22Rv1 (cell line): ENCODE measurements around the gene THTPA.

Source experiments
- H3K27ac ChIP-seq: fragments of 450-650 bp; 2 replicates; pipeline ENCODE4 v1.5.1; 2017
- ZFX ChIP-seq: fragments of 450-650 bp; IDR thresholded peaks from 2 replicates; pipeline ENCODE4 v1.6.1; 2017; ENCODE audit warnings: antibody characterized with exemption, borderline replicate concordance
- TF ChIP-seq, protein P1 (sequence below): fragments of 450-650 bp; IDR thresholded peaks from 2 replicates; pipeline ENCODE4 v1.5.1; 2017; ENCODE audit warnings: mild to moderate bottlenecking

The THTPA gene

DNA sequence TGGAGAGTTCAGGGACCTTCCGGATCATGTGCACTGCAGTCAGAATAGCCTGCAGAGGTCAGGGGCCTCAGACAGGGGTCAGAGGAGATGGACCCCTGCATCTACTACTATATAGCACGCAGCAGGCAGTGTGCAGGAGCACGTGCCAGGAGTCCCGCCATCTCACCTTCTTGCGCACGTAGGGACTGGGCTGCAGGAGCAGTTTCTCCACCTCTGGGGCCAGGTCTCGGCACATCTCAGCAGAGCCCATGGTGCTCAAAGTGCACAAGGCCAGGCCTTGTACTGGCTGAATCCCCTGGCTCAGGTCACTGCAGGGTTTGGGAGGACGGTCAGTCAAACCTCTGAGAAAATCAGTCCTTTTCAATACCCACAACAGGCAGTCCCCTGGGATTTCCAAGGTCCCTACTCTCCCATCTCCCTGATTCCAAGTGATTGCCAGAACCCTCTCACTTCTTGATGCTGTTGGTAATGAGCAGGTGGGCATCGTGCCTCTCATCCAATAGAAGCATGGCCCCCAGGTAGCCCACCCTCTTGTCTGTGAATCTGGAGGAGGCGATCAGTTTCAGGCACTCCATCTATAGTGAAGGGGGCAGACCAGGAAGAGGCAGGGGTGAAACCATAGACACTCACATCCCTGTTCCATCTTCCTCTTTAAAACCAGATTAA lies 10.2 kb downstream of the THTPA start:
- TF ChIP-seq ZFX: no peak
- TF ChIP-seq, protein P1, sequence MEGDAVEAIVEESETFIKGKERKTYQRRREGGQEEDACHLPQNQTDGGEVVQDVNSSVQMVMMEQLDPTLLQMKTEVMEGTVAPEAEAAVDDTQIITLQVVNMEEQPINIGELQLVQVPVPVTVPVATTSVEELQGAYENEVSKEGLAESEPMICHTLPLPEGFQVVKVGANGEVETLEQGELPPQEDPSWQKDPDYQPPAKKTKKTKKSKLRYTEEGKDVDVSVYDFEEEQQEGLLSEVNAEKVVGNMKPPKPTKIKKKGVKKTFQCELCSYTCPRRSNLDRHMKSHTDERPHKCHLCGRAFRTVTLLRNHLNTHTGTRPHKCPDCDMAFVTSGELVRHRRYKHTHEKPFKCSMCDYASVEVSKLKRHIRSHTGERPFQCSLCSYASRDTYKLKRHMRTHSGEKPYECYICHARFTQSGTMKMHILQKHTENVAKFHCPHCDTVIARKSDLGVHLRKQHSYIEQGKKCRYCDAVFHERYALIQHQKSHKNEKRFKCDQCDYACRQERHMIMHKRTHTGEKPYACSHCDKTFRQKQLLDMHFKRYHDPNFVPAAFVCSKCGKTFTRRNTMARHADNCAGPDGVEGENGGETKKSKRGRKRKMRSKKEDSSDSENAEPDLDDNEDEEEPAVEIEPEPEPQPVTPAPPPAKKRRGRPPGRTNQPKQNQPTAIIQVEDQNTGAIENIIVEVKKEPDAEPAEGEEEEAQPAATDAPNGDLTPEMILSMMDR: no peak
- H3K27ac ChIP-seq: peak overlapping the region; percentile 83

- TF ChIP-seq, protein P1: no peak
- TF ChIP-seq ZFX: no peak
- H3K27ac ChIP-seq: peak overlapping the region; percentile 83
These were observed 10.7 kb downstream of the THTPA start for GRCh38 chr14:23566778-23567185.

DNA sequence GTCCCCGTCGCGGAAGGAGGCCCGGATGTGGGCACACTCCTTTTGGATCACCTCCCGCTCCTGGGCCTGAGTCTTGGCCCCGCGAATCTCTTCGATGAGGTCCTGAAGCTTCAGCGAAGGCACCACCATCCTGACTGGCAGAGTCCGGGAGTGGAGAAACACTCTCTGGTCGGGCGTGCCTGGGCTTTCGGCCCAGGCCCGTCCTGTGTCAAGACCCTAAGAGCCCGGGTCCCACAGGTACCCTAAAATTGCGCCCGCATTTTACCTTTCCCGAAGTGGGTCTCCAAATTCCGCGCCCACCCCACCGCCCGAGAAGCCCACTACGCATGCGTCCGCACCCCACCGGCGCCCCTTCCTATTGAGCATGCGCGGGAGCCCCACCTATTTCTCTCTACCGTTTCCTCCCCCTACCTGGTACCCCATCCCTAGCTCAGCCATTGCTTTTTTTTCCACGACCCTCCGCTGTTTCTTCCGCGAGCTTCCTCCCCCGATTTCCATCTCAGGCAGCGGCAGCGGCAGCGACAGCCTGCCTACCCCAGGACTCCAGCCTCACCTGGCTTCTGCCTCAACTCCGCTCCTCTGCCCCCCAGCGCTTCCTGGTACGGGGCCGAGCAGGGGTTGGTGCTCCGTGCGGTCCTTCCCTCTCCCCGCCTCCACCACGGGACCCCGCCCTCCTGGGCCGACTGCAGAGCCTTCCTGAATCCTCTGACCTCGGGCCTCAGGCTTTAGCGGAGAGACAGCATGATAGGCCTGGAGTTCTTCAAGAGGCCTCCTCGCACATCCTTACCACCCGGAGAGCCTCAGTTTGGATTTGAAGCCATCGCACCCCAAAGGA lies 11.3 kb downstream of the THTPA start, which contains the start of gene AP1G2:
Gene AP1G2 (minus strand): TSS at position 606 of the 835 bp plus-strand sequence. CDS start 477 bp downstream, at position 129.
- H3K27ac ChIP-seq: peak within 1 kb of the TSS; percentile 83
- no peak for TF ChIP-seq ZFX
- TF ChIP-seq, protein P1: no peak

- H3K27ac ChIP-seq: peak overlapping the region; percentile 83
- TF ChIP-seq, protein P1: no peak
- TF ChIP-seq ZFX: no peak
These were observed 12.0 kb downstream of the THTPA start for GRCh38 chr14:23568021-23568599.

DNA sequence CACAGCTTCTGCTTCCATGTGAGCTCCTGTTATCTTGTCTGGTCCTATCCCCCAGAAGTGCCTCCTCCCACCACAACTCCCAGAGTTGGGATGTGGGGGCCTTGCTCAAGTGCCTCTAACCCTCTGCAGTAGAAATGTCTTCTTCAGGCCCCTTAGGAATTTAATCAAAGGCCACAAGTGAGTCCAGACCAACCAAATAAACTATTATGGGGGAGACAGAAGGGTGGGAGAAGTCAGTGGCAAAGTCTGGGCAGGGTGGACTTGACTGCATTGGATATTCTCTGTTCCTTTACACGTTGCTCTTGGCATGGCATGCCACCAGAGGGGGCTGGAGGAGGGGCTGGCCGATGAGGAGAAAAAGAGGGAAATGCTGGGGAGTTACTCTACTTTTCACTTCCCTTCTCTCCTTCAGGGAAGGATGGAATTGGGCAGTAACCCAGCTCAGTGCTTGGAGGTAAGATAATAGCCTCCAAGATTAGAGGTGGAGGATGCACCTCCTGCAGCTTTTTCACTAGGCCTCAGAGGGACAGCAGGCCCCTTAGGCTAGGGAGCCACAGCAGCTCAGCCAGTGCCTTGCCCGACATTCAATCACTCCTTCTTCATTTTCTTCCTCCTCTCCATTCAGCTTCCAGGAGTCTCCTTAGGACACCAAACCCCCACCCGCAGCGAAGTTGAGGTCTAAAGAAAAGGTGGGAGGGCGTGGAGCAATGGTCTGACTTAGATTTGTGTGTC lies 12.7 kb downstream of the THTPA start:
- 0 out of 2 replicates have a peak overlapping the region, but pooled peaks have one; percentile 83 for H3K27ac ChIP-seq
- TF ChIP-seq ZFX: no peak
- TF ChIP-seq, protein P1: peak; percentile 34

- TF ChIP-seq, protein P1: no peak
- no peak for TF ChIP-seq ZFX
- H3K27ac ChIP-seq: no peak overlapping the region
These were observed 13.5 kb downstream of the THTPA start for GRCh38 chr14:23569443-23570151.
